K562 (cell line): ENCODE measurements around the gene PPP2R2B. TPM values are rescaled to one million over a fixed set of nuclear protein-coding genes. Genes with fewer than 3 reads are reported as not detected.

ENCODE experiments used
- BRCA1 ChIP-seq, 2 experiments: fragments of 450-650 bp in 1 of 2; sonication (generic) in 1 of 2; formaldehyde crosslinking in 1 of 2; IDR thresholded peaks; 2 replicates each; pipeline versions ENCODE4 v1.5.0 to v1.6.1; 2017 to 2020; ENCODE audit warnings: mild to moderate bottlenecking in 1 of 2, missing genetic modification reagents in 1 of 2
- HLTF ChIP-seq: fragments of 450-650 bp; IDR thresholded peaks from 2 replicates; pipeline ENCODE4 v1.6.1; 2016
- NR2C2 ChIP-seq, 2 experiments: fragments of 200-800 bp in 1 of 2; sonication (Bioruptor generic) in 1 of 2; sonication (generic) in 1 of 2; formaldehyde crosslinking in 1 of 2; IDR thresholded peaks; 2 replicates each; pipeline versions ENCODE4 v1.6.1 to v1.8.0; 2016 to 2022; ENCODE audit warnings: mild to moderate bottlenecking in 1 of 2, missing compliant biosample characterization in 1 of 2, missing genetic modification characterization in 1 of 2, missing genetic modification reagents in 1 of 2
- POLR2H ChIP-seq: IDR thresholded peaks from 2 replicates; pipeline ENCODE4 v1.6.1; 2016; ENCODE audit warnings: missing genetic modification characterization, low read depth, mild to moderate bottlenecking, control low read depth, missing compliant biosample characterization, moderate library complexity
- PPARD ChIP-seq: fragments of 250-450 bp; sonication (Bioruptor Pico); IDR thresholded peaks from 2 replicates; pipeline ENCODE4 v1.8.0; 2022; ENCODE audit warnings: inconsistent platforms, mild to moderate bottlenecking, moderate library complexity
- ZNF175 ChIP-seq: fragments of 200-800 bp; sonication (Bioruptor generic); IDR thresholded peaks from 2 replicates; pipeline ENCODE4 v1.6.1; 2016; ENCODE audit warnings: low read depth, mild to moderate bottlenecking, missing genetic modification characterization, missing compliant biosample characterization
- polyA plus RNA-seq, 8 experiments: library from polyadenylated mRNA; depleted of rRNA in 4 of 8; stranded (reverse) in 5 of 8; unstranded in 3 of 8; fragments of >200 nt; fragmentation: Nextera tagmentation in 2 of 8; fragmentation: Illumina TruSeq in 1 of 8; extraction: Ambion mirVana in 2 of 8; extraction: Trizol in 1 of 8; gene quantifications; 2 replicates each; pipeline versions ENCODE4 v1.2.1 to v1.2.3, GENCODE V29; 2011 to 2014; ENCODE audit warnings: inconsistent platforms in 1 of 8, missing spikeins in 1 of 8
- total RNA-seq, 7 experiments: library from RNA; depleted of rRNA in 6 of 7; stranded (reverse); fragments of >200 nt in 6 of 7; fragmentation: Illumina TruSeq in 2 of 7; extraction: Trizol in 2 of 7; gene quantifications; 2 replicates each; pipeline versions ENCODE4 v1.2.1 to v1.2.3, GENCODE V29; 2011 to 2021; ENCODE audit warnings: low replicate concordance in 1 of 7
- TF ChIP-seq, protein P1 (sequence below): fragments of 450-650 bp; IDR thresholded peaks from 2 replicates; pipeline ENCODE4 v1.6.1; 2017; ENCODE audit warnings: mild to moderate bottlenecking, moderate library complexity
- TF ChIP-seq, protein P2 (sequence below): sonication (generic); formaldehyde crosslinking; IDR thresholded peaks from 2 replicates; pipeline ENCODE4 v1.8.0; 2022; ENCODE audit warnings: mild to moderate bottlenecking, missing genetic modification reagents, borderline replicate concordance

The PPP2R2B gene
- total and polyA plus RNA-seq, 9 of the 15 experiments (the other 6 are each of a cell fraction or from before 2014, with no cell fraction given): not detected

DNA sequence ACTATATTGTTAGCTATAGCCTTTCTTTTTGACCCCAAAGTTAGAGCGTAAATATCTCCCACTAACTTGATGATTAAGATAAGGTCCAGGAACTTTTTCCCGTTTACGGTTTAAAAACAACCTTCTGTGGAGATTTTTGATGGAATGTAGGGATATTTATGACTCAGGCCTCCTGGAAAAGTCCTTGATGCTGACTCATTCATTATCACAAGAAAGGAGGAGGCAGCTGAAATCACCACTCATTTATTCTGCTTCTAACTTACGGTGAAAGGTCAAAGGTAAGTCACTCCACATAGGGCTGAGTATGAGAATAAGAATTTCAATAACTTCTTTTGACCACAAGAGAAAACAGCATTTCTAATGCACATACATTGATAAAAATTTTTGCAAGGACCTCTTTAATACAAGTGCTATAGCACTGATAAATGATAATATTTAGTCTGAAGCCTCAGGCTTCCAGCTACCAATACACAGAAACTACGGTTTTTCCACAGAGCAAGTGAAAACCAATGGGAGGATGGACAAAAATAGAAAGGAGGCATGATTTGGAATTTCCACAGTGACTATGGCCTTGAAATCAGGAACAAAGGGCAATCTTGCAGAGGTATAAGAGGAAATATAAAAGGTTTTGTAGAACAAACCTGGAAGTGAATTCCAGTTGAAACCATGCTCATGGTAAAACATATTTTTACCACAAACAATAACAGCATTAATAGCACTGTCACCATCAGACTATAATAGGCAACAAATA is 146.5 kb downstream of the PPP2R2B start (continued):
- TF ChIP-seq, protein P1, sequence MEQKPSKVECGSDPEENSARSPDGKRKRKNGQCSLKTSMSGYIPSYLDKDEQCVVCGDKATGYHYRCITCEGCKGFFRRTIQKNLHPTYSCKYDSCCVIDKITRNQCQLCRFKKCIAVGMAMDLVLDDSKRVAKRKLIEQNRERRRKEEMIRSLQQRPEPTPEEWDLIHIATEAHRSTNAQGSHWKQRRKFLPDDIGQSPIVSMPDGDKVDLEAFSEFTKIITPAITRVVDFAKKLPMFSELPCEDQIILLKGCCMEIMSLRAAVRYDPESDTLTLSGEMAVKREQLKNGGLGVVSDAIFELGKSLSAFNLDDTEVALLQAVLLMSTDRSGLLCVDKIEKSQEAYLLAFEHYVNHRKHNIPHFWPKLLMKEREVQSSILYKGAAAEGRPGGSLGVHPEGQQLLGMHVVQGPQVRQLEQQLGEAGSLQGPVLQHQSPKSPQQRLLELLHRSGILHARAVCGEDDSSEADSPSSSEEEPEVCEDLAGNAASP: no peak
- TF ChIP-seq, protein P2, sequence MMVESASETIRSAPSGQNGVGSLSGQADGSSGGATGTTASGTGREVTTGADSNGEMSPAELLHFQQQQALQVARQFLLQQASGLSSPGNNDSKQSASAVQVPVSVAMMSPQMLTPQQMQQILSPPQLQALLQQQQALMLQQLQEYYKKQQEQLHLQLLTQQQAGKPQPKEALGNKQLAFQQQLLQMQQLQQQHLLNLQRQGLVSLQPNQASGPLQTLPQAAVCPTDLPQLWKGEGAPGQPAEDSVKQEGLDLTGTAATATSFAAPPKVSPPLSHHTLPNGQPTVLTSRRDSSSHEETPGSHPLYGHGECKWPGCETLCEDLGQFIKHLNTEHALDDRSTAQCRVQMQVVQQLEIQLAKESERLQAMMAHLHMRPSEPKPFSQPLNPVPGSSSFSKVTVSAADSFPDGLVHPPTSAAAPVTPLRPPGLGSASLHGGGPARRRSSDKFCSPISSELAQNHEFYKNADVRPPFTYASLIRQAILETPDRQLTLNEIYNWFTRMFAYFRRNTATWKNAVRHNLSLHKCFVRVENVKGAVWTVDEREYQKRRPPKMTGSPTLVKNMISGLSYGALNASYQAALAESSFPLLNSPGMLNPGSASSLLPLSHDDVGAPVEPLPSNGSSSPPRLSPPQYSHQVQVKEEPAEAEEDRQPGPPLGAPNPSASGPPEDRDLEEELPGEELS (CRISPR knock-in tag): no peak
- TF ChIP-seq HLTF: no peak
- no peak for TF ChIP-seq PPARD (CRISPR knock-in tag)
- no peak for TF ChIP-seq POLR2H
- no peak for TF ChIP-seq NR2C2 (CRISPR knock-in tag; IDR thresholded peaks at IDR 0.05)
- no peak for TF ChIP-seq NR2C2 (tag; IDR thresholded peaks at IDR 0.05)
- no peak for TF ChIP-seq BRCA1 (IDR thresholded peaks at IDR 0.05)
- TF ChIP-seq BRCA1 (CRISPR knock-in tag; IDR thresholded peaks at IDR 0.05): no peak
- no peak for TF ChIP-seq ZNF175
- TF ChIP-seq, all 486 proteins: peak for 0
